Tibial nerve (tissue), 4 donors: ENCODE measurements around the gene NDUFAF8.

Experiments
- EP300 ChIP-seq, 2 donors: sonication (generic); formaldehyde crosslinking; IDR thresholded peaks; one replicate each; pipeline ENCODE4 v1.6.1; 2017; ENCODE audit warnings: antibody characterized with exemption in 2 of 2, mild to moderate bottlenecking in 1 of 2
- TF ChIP-seq, protein P1 (sequence below), 5 experiments: fragments of 200-600 bp in 3 of 5; fragments of 450-650 bp in 2 of 5; sonication (generic) in 3 of 5; IDR thresholded peaks; one replicate each; pipeline ENCODE4 v1.5.1; 2016 to 2019; ENCODE audit warnings: antibody characterized with exemption in 5 of 5, mild to moderate bottlenecking in 3 of 5, moderate library complexity in 2 of 5

DNA sequence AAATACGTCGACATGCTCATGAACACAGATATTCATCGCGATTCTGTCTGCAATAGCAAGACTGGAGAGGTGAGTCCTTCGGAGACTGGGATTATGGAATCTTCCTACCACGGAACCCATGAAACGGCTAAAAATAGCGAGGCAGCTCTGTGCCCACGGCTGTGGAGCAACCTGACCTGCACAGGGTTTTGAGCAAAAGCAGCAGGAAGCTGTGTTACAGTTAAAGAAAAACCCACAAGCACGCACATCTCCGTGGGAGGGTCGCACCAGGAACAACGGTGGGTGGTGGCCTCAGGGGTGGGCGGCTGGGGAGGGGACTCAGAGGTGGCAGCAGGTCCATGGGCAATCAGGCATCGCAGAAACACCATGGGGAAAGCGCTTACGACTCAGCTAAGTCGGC, 31.2 kb downstream of the NDUFAF8 start:
- TF ChIP-seq EP300 (IDR thresholded peaks at IDR 0.05), result no peak
- TF ChIP-seq, protein P1, sequence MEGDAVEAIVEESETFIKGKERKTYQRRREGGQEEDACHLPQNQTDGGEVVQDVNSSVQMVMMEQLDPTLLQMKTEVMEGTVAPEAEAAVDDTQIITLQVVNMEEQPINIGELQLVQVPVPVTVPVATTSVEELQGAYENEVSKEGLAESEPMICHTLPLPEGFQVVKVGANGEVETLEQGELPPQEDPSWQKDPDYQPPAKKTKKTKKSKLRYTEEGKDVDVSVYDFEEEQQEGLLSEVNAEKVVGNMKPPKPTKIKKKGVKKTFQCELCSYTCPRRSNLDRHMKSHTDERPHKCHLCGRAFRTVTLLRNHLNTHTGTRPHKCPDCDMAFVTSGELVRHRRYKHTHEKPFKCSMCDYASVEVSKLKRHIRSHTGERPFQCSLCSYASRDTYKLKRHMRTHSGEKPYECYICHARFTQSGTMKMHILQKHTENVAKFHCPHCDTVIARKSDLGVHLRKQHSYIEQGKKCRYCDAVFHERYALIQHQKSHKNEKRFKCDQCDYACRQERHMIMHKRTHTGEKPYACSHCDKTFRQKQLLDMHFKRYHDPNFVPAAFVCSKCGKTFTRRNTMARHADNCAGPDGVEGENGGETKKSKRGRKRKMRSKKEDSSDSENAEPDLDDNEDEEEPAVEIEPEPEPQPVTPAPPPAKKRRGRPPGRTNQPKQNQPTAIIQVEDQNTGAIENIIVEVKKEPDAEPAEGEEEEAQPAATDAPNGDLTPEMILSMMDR (IDR thresholded peaks at IDR 0.05), result no peak
